Dermis blood vessel endothelial cell (primary cell): ENCODE results near the gene GRK6. TPM values are rescaled to one million over a fixed set of nuclear protein-coding genes. Genes with fewer than 3 reads are reported as not detected.

ENCODE experiments used
- DNase-seq: peaks from one replicate; pipeline ENCODE4 v3.0.0; 2010
- total RNA-seq: library from RNA; depleted of rRNA; stranded (reverse); fragments of >200 nt; gene quantifications from 2 replicates; pipeline ENCODE4 v1.2.3, GENCODE V29; 2014

The GRK6 gene
- total RNA-seq, 1 donor from 2014 or later, result 22.0 TPM

GRCh38 chr5:177440990-177441780 is 14.7 kb downstream of the GRK6 start:
- no peak for DNase-seq

- DNase-seq, result no peak
Observed at GRCh38 chr5:177442066-177442826, 15.8 kb downstream of the GRK6 start.

- DNase-seq, result no peak
Observed at GRCh38 chr5:177443144-177443983, 16.9 kb downstream of the GRK6 start.

GRCh38 chr5:177444106-177445051 is 17.9 kb downstream of the GRK6 start:
- no peak for DNase-seq

GRCh38 chr5:177445052-177445916 is 18.8 kb downstream of the GRK6 start:
- no peak for DNase-seq

- no peak for DNase-seq
Observed at GRCh38 chr5:177445917-177446199, 19.4 kb downstream of the GRK6 start.

GRCh38 chr5:177446200-177447065 is 20.0 kb downstream of the GRK6 start, which contains the start of gene PRR7:
PRR7 (plus strand) TSS chr5:177446814; CDS start chr5:177455068, 8,254 bp downstream.
- DNase-seq, result peak; percentile 78

GRCh38 chr5:177447066-177447610 is 20.7 kb downstream of the GRK6 start:
- peak; percentile 40 for DNase-seq

GRCh38 chr5:177447611-177448243 is 21.3 kb downstream of the GRK6 start:
- DNase-seq, result peak; percentile 72

- no peak for DNase-seq
Observed at GRCh38 chr5:177448244-177448950, 21.9 kb downstream of the GRK6 start.

- no peak for DNase-seq
Observed at GRCh38 chr5:177449140-177450061, 22.9 kb downstream of the GRK6 start.

GRCh38 chr5:177450667-177451424 is 24.4 kb downstream of the GRK6 start:
- no peak for DNase-seq

GRCh38 chr5:177452688-177453638 is 26.5 kb downstream of the GRK6 start:
- DNase-seq, result peak; percentile 82

GRCh38 chr5:177453852-177454396 is 27.4 kb downstream of the GRK6 start:
- peak; percentile 41 for DNase-seq
